Measurements from ENCODE around the gene TMEM63A.

DNA sequence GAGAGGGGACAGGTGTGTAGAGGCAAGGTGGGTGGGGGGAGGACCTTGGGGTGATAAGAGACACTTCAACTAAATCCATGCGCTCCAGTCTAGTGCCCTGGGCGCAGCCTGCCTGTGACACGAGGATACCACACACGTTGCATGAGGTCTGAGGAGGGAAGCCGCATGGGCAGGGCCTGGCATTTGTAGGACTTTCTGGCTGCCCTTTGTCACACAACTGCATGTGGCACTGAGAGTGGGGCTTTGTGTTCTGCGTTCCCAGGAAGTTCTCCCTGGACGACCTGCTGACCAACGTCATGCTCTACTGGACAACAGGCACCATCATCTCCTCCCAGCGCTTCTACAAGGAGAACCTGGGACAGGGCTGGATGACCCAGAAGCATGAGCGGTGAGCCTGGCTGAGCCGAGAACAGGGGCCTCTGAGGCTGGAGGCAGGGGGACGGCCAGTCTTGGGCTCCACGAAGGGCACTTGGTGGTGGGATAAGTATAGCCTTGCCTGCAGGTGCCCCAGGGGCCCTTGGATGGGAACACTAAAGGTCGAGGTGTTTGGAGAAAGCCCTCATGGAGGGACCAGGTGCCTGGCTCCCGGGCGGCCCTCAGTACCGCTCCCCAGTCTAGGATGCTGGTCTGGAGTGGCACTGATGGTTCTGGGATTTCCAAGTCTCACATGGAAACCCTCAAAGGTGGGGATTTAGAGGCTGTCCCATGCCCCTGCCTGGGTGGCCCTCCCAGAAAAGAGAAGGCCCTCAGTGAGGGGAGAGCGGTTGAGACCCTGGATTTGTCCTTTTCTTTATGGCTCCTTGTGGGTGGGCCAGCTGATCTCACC lies 37.7 kb downstream of the TMEM63A start:
- no peak for TF ChIP-seq EGR1 (IDR thresholded peaks at IDR 0.05; ENCODE audit: borderline replicate concordance in 1 of 2, low read depth in 2 of 2, low read length in 2 of 2)
- TF ChIP-seq, protein P1, sequence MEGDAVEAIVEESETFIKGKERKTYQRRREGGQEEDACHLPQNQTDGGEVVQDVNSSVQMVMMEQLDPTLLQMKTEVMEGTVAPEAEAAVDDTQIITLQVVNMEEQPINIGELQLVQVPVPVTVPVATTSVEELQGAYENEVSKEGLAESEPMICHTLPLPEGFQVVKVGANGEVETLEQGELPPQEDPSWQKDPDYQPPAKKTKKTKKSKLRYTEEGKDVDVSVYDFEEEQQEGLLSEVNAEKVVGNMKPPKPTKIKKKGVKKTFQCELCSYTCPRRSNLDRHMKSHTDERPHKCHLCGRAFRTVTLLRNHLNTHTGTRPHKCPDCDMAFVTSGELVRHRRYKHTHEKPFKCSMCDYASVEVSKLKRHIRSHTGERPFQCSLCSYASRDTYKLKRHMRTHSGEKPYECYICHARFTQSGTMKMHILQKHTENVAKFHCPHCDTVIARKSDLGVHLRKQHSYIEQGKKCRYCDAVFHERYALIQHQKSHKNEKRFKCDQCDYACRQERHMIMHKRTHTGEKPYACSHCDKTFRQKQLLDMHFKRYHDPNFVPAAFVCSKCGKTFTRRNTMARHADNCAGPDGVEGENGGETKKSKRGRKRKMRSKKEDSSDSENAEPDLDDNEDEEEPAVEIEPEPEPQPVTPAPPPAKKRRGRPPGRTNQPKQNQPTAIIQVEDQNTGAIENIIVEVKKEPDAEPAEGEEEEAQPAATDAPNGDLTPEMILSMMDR (IDR thresholded peaks at IDR 0.05 in 2 of 3, conservative IDR thresholded peaks at IDR 0.05 in 1 of 3; ENCODE audit: control insufficient read depth in 2 of 3, extremely low read depth in 1 of 3, insufficient read depth in 1 of 3, low read depth in 3 of 3, low read length in 3 of 3): no peak
